Endothelial cell of umbilical vein (primary cell): ENCODE measurements around the gene PERM1. TPM values are rescaled to one million over a fixed set of nuclear protein-coding genes. Genes with fewer than 3 reads are reported as not detected.
A peak's percentile ranks its signal among the peaks of the same experiment; 100 is the strongest.

Experiments used
- BruUV-seq: library from RNA; stranded (reverse); fragments of 400-500 nt; replicated peaks from 2 replicates; lab custom pipeline; 2021; lab: Mats Ljungman, UMichigan
- CTCF ChIA-PET: fragments of 300-600, 350-600 bp; sonication (Branson Sonifier 250); formaldehyde crosslinking; loops from one replicate; lab custom pipeline; 2021; ENCODE audit warnings: antibody characterized with exemption, inconsistent platforms; lab: Charles Lee
- POLR2A ChIA-PET: fragments of 300-600, 350-600 bp; sonication (Branson Sonifier 250); formaldehyde crosslinking; loops from one replicate; lab custom pipeline; 2021; ENCODE audit warnings: antibody characterized with exemption, inconsistent platforms; lab: Charles Lee
- DNase-seq: peaks from one replicate; pipeline ENCODE4 v3.0.0-alpha.2; 2011; ENCODE audit warnings: low read depth, low spot score
- FAIRE-seq: peaks from 2 replicates; lab custom pipeline; 2011; peaks lifted over from hg19 to GRCh38; lab: Jason Lieb, UNC
- H2AFZ ChIP-seq: 2 replicates; pipeline ENCODE4 v1.6.0; 2012; ENCODE audit warnings: low read depth, low read length, control low read depth, inconsistent platforms
- H3K27ac ChIP-seq: 2 replicates; pipeline ENCODE4 v1.5.1; 2011; ENCODE audit warnings: low read depth, mild to moderate bottlenecking, control low read depth, low read length, moderate library complexity; ENCODE audit not compliant: insufficient read depth
- H3K27me3 ChIP-seq, 2 experiments: 2 replicates each; pipeline versions ENCODE4 v1.6.0 to v1.6.1; 2011; ENCODE audit warnings: low read length in 2 of 2, mixed read lengths in 1 of 2; ENCODE audit not compliant: control insufficient read depth in 2 of 2, insufficient read depth in 2 of 2
- H3K36me3 ChIP-seq, 2 experiments: 2 replicates in 1 of 2; 3 replicates in 1 of 2; pipeline ENCODE4 v1.5.1; 2011; ENCODE audit warnings: low read length in 2 of 2, mild to moderate bottlenecking in 1 of 2, moderate library complexity in 1 of 2; ENCODE audit not compliant: control insufficient read depth in 2 of 2, insufficient read depth in 2 of 2; ENCODE audit errors: extremely low read depth in 1 of 2
- H3K4me1 ChIP-seq: 3 replicates; pipeline ENCODE4 v1.5.1; 2011; ENCODE audit warnings: mild to moderate bottlenecking, low read length; ENCODE audit not compliant: control insufficient read depth, insufficient read depth; ENCODE audit errors: extremely low read depth
- H3K4me2 ChIP-seq: 2 replicates; pipeline ENCODE4 v1.6.1; 2011; ENCODE audit warnings: low read length, control low read depth, mixed read lengths; ENCODE audit not compliant: insufficient read depth
- H3K4me3 ChIP-seq, 3 experiments: fragments of 200-600 bp in 1 of 3; sonication (generic), shearing (Covaris generic) in 1 of 3; replicated peaks in 1 of 3; 2 replicates each; pipeline ENCODE4 v1.5.1; 2011 to 2016; ENCODE audit warnings: control low read depth in 3 of 3, low read length in 3 of 3, mild to moderate bottlenecking in 2 of 3, inconsistent platforms in 1 of 3, low read depth in 1 of 3, moderate library complexity in 1 of 3; ENCODE audit not compliant: insufficient read depth in 1 of 3
- H3K79me2 ChIP-seq: 2 replicates; pipeline ENCODE4 v1.6.0; 2012; ENCODE audit warnings: low read length, inconsistent platforms; ENCODE audit not compliant: control insufficient read depth, insufficient read depth
- H3K9ac ChIP-seq: replicated peaks from 2 replicates; pipeline ENCODE3; 2011; ENCODE audit warnings: low read length, control low read depth; ENCODE audit not compliant: insufficient read depth; ENCODE audit errors: extremely low read depth
- H3K9me1 ChIP-seq: replicated peaks from 3 replicates; pipeline ENCODE4 v1.6.0; 2011; ENCODE audit warnings: mild to moderate bottlenecking, low read length; ENCODE audit not compliant: control insufficient read depth, insufficient read depth; ENCODE audit errors: extremely low read depth
- H3K9me3 ChIP-seq: replicated peaks from 2 replicates; pipeline ENCODE4 v1.5.1; 2012; ENCODE audit warnings: low read length, inconsistent platforms; ENCODE audit not compliant: control insufficient read depth, insufficient read depth
- H4K20me1 ChIP-seq: replicated peaks from 2 replicates; pipeline ENCODE3; 2011; ENCODE audit warnings: mild to moderate bottlenecking, low read length; ENCODE audit not compliant: control insufficient read depth, insufficient read depth; ENCODE audit errors: extremely low read depth
- CTCF ChIP-seq, 2 donors: IDR thresholded peaks; 1 replicate in 1 of 2; 2 replicates in 1 of 2; pipeline ENCODE4 v1.5.1; 2011; ENCODE audit warnings: low read length in 2 of 2, mild to moderate bottlenecking in 2 of 2, moderate library complexity in 2 of 2, control low read depth in 1 of 2, inconsistent platforms in 1 of 2, low read depth in 1 of 2; ENCODE audit not compliant: insufficient read depth in 1 of 2; ENCODE audit errors: extremely low read depth in 1 of 2
- FOS ChIP-seq: IDR thresholded peaks from 2 replicates; pipeline ENCODE4 v1.6.1; 2011; ENCODE audit warnings: mild to moderate bottlenecking, low read length, moderate library complexity, borderline replicate concordance; ENCODE audit not compliant: insufficient read depth
- GATA2 ChIP-seq: IDR thresholded peaks from 2 replicates; pipeline ENCODE4 v1.7.0; 2011; ENCODE audit warnings: low read depth, mild to moderate bottlenecking, moderate library complexity, mixed read lengths, low read length; ENCODE audit not compliant: insufficient read length, insufficient read depth
- JUN ChIP-seq: IDR thresholded peaks from 2 replicates; pipeline ENCODE4 v1.6.1; 2011; ENCODE audit warnings: borderline replicate concordance, low read depth; ENCODE audit not compliant: insufficient read length, insufficient read depth
- MAX ChIP-seq: IDR thresholded peaks from 2 replicates; pipeline ENCODE4 v1.6.1; 2011; ENCODE audit not compliant: insufficient read depth, insufficient read length
- POLR2A ChIP-seq: IDR thresholded peaks from 2 replicates; pipeline ENCODE4 v1.6.1; 2012; ENCODE audit warnings: low read depth, mild to moderate bottlenecking, control low read depth, low read length
- POLR2AphosphoS5 ChIP-seq: IDR thresholded peaks from 2 replicates; pipeline ENCODE4 v1.6.1; 2012; ENCODE audit warnings: low read depth, mild to moderate bottlenecking, control low read depth, low read length, moderate library complexity; ENCODE audit not compliant: insufficient read depth
- dilution Hi-C: fragments of 300-500 bp; cut with MboI; formaldehyde crosslinking; loops from one replicate; pipeline ENCODE4 v1.15.0; 2019; ENCODE audit warnings: low sequenced_read_pairs; ENCODE audit not compliant: extremely low pct_ligation_motif_present
- intact Hi-C: fragments of 100-400 bp; cut with micrococcal nuclease; formaldehyde crosslinking; loops from one replicate; pipeline ENCODE4 v1.10.0; 2022
- polyA plus RNA-seq, 4 experiments: library from polyadenylated mRNA; depleted of rRNA in 3 of 4; stranded (reverse) in 3 of 4; unstranded in 1 of 4; fragments of >200 nt; gene quantifications; 2 replicates each; pipeline versions ENCODE4 v1.2.1 to v1.2.3, GENCODE V29; 2011 to 2012; ENCODE audit warnings: missing spikeins in 1 of 4
- total RNA-seq: library from RNA; stranded (reverse); gene quantifications from 2 replicates; pipeline ENCODE4 v1.2.3, GENCODE V29; 2021

The PERM1 gene
- total and polyA plus RNA-seq, 2 donors (not counting 3 experiments of a cell fraction or from before 2014, with no cell fraction given), result not detected

- DNase-seq (peak; percentile 17), FAIRE-seq (no peak)
- dilution Hi-C loops, result no loop called here
- H3K79me2 ChIP-seq, result no peaks in the 10 kb centered on the region
- ChIA-PET POLR2A (no interaction called here), CTCF (interaction anchor here (0.9 to 1.8 kb wide), 7 partner anchors 10 to 326 kb away, joined by 3 to 13 read pairs (median 4); partner anchors contain the start of gene PERM1)
- peaks cover 2% of the 10 kb centered on the region in 2 experiments for H3K27me3 ChIP-seq
- intact Hi-C loops, result no loop called here
- no TSS peak for BruUV-seq
- H3K9me1 ChIP-seq, result no peaks in the 10 kb centered on the region
- peak within 1 kb of the TSS; percentile 7 to 60 (median 33) for H3K4me3 ChIP-seq
- peak within 1 kb of the TSS; percentile 80 for H3K4me2 ChIP-seq
- no peaks in the 10 kb centered on the region for H4K20me1 ChIP-seq
- peak within 1 kb of the TSS; percentile 35 for H2AFZ ChIP-seq
- H3K4me1 ChIP-seq, result peaks cover 11% of the 10 kb centered on the region
- peaks cover 0 to 2% of the 10 kb centered on the region in 2 experiments for H3K36me3 ChIP-seq
- peak within 1 kb of the TSS; percentile 21 for H3K9ac ChIP-seq
- H3K27ac ChIP-seq, result peak within 1 kb of the TSS; percentile 47
- TF ChIP-seq GATA2, result no peak
- no peak for TF ChIP-seq MAX
- TF ChIP-seq POLR2A, result no peak
- peak; percentile 9 for TF ChIP-seq FOS
- no peak for TF ChIP-seq JUN
- no peak for TF ChIP-seq CTCF (IDR thresholded peaks at IDR 0.05; ENCODE audit: extremely low read depth in 1 of 2, insufficient read depth in 1 of 2, low read depth in 1 of 2, low read length in 2 of 2)
- TF ChIP-seq POLR2AphosphoS5, result no peak
- no peaks in the 10 kb centered on the region for H3K9me3 ChIP-seq
Observed at GRCh38 chr1:966135-966703, 15.7 kb downstream of the PERM1 start, which contains the start of gene PLEKHN1. PLEKHN1 (plus strand) TSS chr1:966482; CDS start chr1:966532, 50 bp downstream.
